ENCODE measurements around the gene RNF7. TPM values are rescaled to one million over a fixed set of nuclear protein-coding genes. Genes with fewer than 3 reads are reported as not detected.

Gene RNF7
- total and polyA plus RNA-seq, 2 of the 8 experiments (the other 6 are each of a cell fraction or from before 2014, with no cell fraction given): 78.4 to 113 TPM

- H3K14ac ChIP-seq (ENCODE audit: insufficient read length): no peak overlapping the region
- H4K5ac ChIP-seq (ENCODE audit: insufficient read length, low read depth, low read length): no peak overlapping the region
- no peak overlapping the region for H2BK120ac ChIP-seq (replicated peaks; ENCODE audit: low read depth, low read length)
- WGBS, 2 experiments (ENCODE audit: extremely low coverage in 1 of 2, insufficient coverage in 1 of 2, insufficient read length in 1 of 2, insufficient replicate concordance in 2 of 2, low coverage in 1 of 2, low lambda C conversion rate in 2 of 2, missing lambda C conversion rate in 1 of 2): 91% methylated on average over 7 of the region's 7 CpGs; no CpG with 5 or more reads in 1 of the 2 experiments
- FAIRE-seq (no peak), DNase-seq (ENCODE audit: low read depth in 1 of 2, low spot score in 2 of 2) (no peak)
- no peaks in the 10 kb centered on the region for H3K36me3 ChIP-seq (ENCODE audit: control insufficient read depth in 2 of 4, insufficient read depth in 4 of 4, low read length in 3 of 4)
- no peak overlapping the region for H2AFZ ChIP-seq (ENCODE audit: low read length)
- H3K4me1 ChIP-seq (replicated peaks in 1 of 4; ENCODE audit: control insufficient read depth in 3 of 4, insufficient read depth in 4 of 4, low read length in 3 of 4): no peaks in the 10 kb centered on the region
- no peaks in the 10 kb centered on the region for H3K79me1 ChIP-seq (ENCODE audit: low read depth, low read length)
- H3K4me2 ChIP-seq (ENCODE audit: insufficient read depth in 1 of 2, low read depth in 2 of 2, low read length in 2 of 2): no peak overlapping the region
- no peaks in the 10 kb centered on the region for H3K23me2 ChIP-seq (ENCODE audit: low read depth, low read length)
- ChIA-PET CTCF (ENCODE audit: partially characterized antibody) (interaction anchor here (0.6 to 1.6 kb wide), 4 partner anchors 52 to 228 kb away, joined by 3 read pairs; no protein-coding TSS in a partner anchor), POLR2A (ENCODE audit: partially characterized antibody) (interaction anchor here (1.2 to 1.5 kb wide), 2 partner anchors 8 to 11 kb away, joined by 3 to 11 read pairs; no protein-coding TSS in a partner anchor)
- no peaks in the 10 kb centered on the region for H4K20me1 ChIP-seq (replicated peaks in 1 of 2; ENCODE audit: control insufficient read depth in 1 of 2, insufficient read depth in 2 of 2, low read length in 2 of 2)
- H3K27me3 ChIP-seq (replicated peaks in 1 of 4; ENCODE audit: control insufficient read depth in 3 of 4, extremely low read depth in 1 of 4, insufficient read depth in 3 of 4, low read length in 3 of 4): no peaks in the 10 kb centered on the region
- H4K91ac ChIP-seq (replicated peaks; ENCODE audit: insufficient read length, low read length): no peak overlapping the region
- no peak overlapping the region for H2BK12ac ChIP-seq (ENCODE audit: low read depth, low read length)
- H2BK5ac ChIP-seq (ENCODE audit: low read depth, low read length): no peak overlapping the region
- H3K9me3 ChIP-seq (ENCODE audit: insufficient read depth in 2 of 2, low read depth in 1 of 2, low read length in 1 of 2): no peaks in the 10 kb centered on the region
- H3K18ac ChIP-seq (ENCODE audit: extremely low read depth, low read length): no peak overlapping the region
- TF ChIP-seq BACH1 (IDR thresholded peaks at IDR 0.05; ENCODE audit: low read length) (no peak), ATF3 (IDR thresholded peaks at IDR 0.05; ENCODE audit: insufficient read depth, low read depth, low read length) (peak; percentile 71), CTCF (IDR thresholded peaks at IDR 0.05; ENCODE audit: control extremely low read depth in 1 of 3, insufficient read depth in 1 of 3, low read depth in 1 of 3, low read length in 3 of 3) (peak in 1 of 3 experiments; percentile 21; a peak in 1 of 4 replicates), FOSL1 (IDR thresholded peaks at IDR 0.05; ENCODE audit: insufficient read depth, low read depth, low read length) (no peak), JUN (IDR thresholded peaks at IDR 0.05; ENCODE audit: low read depth, low read length) (no peak), CHD2 (IDR thresholded peaks at IDR 0.05; ENCODE audit: low read length) (no peak), USF2 (IDR thresholded peaks at IDR 0.05; ENCODE audit: low read length) (peak; percentile 81)
- no peak overlapping the region for H3K27ac ChIP-seq (ENCODE audit: low read depth, low read length)
- no peak overlapping the region for H2BK20ac ChIP-seq (ENCODE audit: low read length)
- H3K9ac ChIP-seq (replicated peaks in 1 of 4; ENCODE audit: extremely low read depth in 1 of 4, low read depth in 3 of 4, low read length in 3 of 4): no peak overlapping the region
- no peaks in the 10 kb centered on the region for H3K79me2 ChIP-seq (ENCODE audit: control insufficient read depth in 1 of 2, insufficient read depth in 2 of 2, low read length in 2 of 2)
- H3K23ac ChIP-seq (ENCODE audit: insufficient read length): no peak overlapping the region
- no peak overlapping the region for H3K56ac ChIP-seq (replicated peaks; ENCODE audit: insufficient read length, low read depth, low read length)
- no peak overlapping the region for H2BK15ac ChIP-seq (ENCODE audit: low read length)
- no peak overlapping the region for H2AK5ac ChIP-seq (ENCODE audit: low read depth, low read length)
- H3K4me3 ChIP-seq (ENCODE audit: extremely low read depth in 1 of 4, insufficient read depth in 2 of 4, low read depth in 3 of 4, low read length in 4 of 4): no peak overlapping the region
- H4K8ac ChIP-seq (ENCODE audit: extremely low read depth, insufficient read depth, low read length): peak overlapping the region; percentile 71; the same call in 1 of the 2 replicates
- peak overlapping the region; percentile 81 for H3K4ac ChIP-seq (replicated peaks; ENCODE audit: insufficient read length, low read depth, low read length)
These were observed 51.2 kb downstream of the RNF7 start for GRCh38 chr3:141789281-141789680.
